ENCODE data around the gene GRIK3. TPM values are rescaled to one million over a fixed set of nuclear protein-coding genes. Genes with fewer than 3 reads are reported as not detected.

The GRIK3 gene
- total RNA-seq, 1 experiment from 2014 or later = 5.5 TPM

DNA sequence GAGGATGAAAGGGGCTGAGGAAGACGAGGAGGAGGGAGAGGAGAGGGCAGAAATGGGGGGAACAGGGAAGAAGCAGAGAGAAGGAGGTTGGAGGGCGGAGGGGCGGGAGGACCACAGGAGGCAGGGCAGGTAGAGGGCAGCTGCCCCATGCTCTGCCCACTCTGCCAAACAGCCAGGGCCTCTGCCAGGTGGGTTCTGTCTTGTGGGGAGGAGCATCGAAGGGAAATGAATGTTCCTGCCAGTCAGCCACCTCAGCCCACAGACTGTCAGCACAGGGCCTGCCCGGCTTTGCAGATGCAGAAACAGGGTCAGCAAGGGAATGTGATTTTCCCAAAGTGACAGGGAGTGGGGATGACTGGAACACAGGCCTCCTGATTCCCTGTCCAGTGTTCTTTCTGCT, 82.6 kb downstream of the GRIK3 start (continued):
- TF ChIP-seq, protein P1, sequence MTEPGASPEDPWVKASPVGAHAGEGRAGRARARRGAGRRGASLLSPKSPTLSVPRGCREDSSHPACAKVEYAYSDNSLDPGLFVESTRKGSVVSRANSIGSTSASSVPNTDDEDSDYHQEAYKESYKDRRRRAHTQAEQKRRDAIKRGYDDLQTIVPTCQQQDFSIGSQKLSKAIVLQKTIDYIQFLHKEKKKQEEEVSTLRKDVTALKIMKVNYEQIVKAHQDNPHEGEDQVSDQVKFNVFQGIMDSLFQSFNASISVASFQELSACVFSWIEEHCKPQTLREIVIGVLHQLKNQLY (CRISPR knock-in tag; IDR thresholded peaks at IDR 0.05) = no peak
- TF ChIP-seq, protein P2, sequence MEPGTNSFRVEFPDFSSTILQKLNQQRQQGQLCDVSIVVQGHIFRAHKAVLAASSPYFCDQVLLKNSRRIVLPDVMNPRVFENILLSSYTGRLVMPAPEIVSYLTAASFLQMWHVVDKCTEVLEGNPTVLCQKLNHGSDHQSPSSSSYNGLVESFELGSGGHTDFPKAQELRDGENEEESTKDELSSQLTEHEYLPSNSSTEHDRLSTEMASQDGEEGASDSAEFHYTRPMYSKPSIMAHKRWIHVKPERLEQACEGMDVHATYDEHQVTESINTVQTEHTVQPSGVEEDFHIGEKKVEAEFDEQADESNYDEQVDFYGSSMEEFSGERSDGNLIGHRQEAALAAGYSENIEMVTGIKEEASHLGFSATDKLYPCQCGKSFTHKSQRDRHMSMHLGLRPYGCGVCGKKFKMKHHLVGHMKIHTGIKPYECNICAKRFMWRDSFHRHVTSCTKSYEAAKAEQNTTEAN (CRISPR knock-in tag; IDR thresholded peaks at IDR 0.05) = no peak
- no peak for TF ChIP-seq FOXK1 (CRISPR knock-in tag; IDR thresholded peaks at IDR 0.05)

DNA sequence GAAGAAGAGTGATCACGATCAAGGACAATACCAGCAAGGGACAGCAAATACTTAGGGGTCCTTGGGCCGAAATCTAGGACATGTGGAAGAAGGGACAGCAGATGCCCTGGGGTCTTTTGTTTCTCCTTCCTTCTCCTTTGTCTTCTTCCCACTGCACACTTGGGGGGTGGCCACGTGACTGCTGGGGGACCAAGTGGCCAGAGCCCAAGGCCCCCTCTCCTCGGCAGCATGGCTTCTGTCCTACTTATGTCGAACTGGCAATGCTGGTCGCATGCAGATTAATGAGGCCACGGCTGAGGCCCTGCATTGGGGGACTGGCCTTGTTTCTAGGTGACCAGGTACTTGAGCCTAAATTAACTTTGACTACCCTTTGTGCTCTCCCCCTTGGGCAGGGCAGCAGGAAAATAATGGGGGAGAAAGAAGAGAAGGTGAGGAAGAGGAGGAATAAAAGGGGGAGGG, 83.0 kb downstream of the GRIK3 start:
- CTCF ChIA-PET = no interaction called here
- Mint-ChIP-seq H3K27me3 (ENCODE audit: low read depth) (no peaks in the 10 kb centered on the region), H3K4me1 (peaks cover 21% of the 10 kb centered on the region), H3K27ac (no peak overlapping the region), H3K4me3 (no peak overlapping the region), H3K9me3 (no peaks in the 10 kb centered on the region), H3K36me3 (no peaks in the 10 kb centered on the region)
- DNase-seq (ENCODE audit: low spot score) (no peak), ATAC-seq (no peak)
- POLR2A ChIA-PET = no interaction called here
- TF ChIP-seq, protein P3, sequence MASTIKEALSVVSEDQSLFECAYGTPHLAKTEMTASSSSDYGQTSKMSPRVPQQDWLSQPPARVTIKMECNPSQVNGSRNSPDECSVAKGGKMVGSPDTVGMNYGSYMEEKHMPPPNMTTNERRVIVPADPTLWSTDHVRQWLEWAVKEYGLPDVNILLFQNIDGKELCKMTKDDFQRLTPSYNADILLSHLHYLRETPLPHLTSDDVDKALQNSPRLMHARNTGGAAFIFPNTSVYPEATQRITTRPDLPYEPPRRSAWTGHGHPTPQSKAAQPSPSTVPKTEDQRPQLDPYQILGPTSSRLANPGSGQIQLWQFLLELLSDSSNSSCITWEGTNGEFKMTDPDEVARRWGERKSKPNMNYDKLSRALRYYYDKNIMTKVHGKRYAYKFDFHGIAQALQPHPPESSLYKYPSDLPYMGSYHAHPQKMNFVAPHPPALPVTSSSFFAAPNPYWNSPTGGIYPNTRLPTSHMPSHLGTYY (CRISPR knock-in tag; IDR thresholded peaks at IDR 0.05) = no peak
- TF ChIP-seq, protein P4, sequence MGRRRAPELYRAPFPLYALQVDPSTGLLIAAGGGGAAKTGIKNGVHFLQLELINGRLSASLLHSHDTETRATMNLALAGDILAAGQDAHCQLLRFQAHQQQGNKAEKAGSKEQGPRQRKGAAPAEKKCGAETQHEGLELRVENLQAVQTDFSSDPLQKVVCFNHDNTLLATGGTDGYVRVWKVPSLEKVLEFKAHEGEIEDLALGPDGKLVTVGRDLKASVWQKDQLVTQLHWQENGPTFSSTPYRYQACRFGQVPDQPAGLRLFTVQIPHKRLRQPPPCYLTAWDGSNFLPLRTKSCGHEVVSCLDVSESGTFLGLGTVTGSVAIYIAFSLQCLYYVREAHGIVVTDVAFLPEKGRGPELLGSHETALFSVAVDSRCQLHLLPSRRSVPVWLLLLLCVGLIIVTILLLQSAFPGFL (CRISPR knock-in tag; IDR thresholded peaks at IDR 0.05; ENCODE audit: borderline replicate concordance) = no peak
- TF ChIP-seq, protein P5, sequence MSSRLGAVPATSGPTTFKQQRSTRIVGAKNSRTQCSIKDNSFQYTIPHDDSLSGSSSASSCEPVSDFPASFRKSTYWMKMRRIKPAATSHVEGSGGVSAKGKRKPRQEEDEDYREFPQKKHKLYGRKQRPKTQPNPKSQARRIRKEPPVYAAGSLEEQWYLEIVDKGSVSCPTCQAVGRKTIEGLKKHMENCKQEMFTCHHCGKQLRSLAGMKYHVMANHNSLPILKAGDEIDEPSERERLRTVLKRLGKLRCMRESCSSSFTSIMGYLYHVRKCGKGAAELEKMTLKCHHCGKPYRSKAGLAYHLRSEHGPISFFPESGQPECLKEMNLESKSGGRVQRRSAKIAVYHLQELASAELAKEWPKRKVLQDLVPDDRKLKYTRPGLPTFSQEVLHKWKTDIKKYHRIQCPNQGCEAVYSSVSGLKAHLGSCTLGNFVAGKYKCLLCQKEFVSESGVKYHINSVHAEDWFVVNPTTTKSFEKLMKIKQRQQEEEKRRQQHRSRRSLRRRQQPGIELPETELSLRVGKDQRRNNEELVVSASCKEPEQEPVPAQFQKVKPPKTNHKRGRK (CRISPR knock-in tag; IDR thresholded peaks at IDR 0.05; ENCODE audit: borderline replicate concordance) = no peak
- TF ChIP-seq MXD4 (CRISPR knock-in tag; IDR thresholded peaks at IDR 0.05; ENCODE audit: borderline replicate concordance) (no peak), JAZF1 (CRISPR knock-in tag; IDR thresholded peaks at IDR 0.05) (no peak), RELA (CRISPR knock-in tag; IDR thresholded peaks at IDR 0.05; ENCODE audit: borderline replicate concordance) (no peak), FOXK1 (CRISPR knock-in tag; IDR thresholded peaks at IDR 0.05) (no peak), ZNF121 (CRISPR knock-in tag; IDR thresholded peaks at IDR 0.05) (no peak), ZNF232 (CRISPR knock-in tag; IDR thresholded peaks at IDR 0.05) (no peak), HMGA2 (CRISPR knock-in tag; IDR thresholded peaks at IDR 0.05) (no peak), IRF2 (CRISPR knock-in tag; IDR thresholded peaks at IDR 0.05; ENCODE audit: borderline replicate concordance, low read depth) (no peak)
- TF ChIP-seq, protein P6, sequence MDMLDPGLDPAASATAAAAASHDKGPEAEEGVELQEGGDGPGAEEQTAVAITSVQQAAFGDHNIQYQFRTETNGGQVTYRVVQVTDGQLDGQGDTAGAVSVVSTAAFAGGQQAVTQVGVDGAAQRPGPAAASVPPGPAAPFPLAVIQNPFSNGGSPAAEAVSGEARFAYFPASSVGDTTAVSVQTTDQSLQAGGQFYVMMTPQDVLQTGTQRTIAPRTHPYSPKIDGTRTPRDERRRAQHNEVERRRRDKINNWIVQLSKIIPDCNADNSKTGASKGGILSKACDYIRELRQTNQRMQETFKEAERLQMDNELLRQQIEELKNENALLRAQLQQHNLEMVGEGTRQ (CRISPR knock-in tag; IDR thresholded peaks at IDR 0.05) = no peak
- TF ChIP-seq, protein P7, sequence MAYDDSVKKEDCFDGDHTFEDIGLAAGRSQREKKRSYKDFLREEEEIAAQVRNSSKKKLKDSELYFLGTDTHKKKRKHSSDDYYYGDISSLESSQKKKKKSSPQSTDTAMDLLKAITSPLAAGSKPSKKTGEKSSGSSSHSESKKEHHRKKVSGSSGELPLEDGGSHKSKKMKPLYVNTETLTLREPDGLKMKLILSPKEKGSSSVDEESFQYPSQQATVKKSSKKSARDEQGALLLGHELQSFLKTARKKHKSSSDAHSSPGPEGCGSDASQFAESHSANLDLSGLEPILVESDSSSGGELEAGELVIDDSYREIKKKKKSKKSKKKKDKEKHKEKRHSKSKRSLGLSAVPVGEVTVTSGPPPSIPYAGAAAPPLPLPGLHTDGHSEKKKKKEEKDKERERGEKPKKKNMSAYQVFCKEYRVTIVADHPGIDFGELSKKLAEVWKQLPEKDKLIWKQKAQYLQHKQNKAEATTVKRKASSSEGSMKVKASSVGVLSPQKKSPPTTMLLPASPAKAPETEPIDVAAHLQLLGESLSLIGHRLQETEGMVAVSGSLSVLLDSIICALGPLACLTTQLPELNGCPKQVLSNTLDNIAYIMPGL (CRISPR knock-in tag; IDR thresholded peaks at IDR 0.05) = no peak
- TF ChIP-seq, protein P8, sequence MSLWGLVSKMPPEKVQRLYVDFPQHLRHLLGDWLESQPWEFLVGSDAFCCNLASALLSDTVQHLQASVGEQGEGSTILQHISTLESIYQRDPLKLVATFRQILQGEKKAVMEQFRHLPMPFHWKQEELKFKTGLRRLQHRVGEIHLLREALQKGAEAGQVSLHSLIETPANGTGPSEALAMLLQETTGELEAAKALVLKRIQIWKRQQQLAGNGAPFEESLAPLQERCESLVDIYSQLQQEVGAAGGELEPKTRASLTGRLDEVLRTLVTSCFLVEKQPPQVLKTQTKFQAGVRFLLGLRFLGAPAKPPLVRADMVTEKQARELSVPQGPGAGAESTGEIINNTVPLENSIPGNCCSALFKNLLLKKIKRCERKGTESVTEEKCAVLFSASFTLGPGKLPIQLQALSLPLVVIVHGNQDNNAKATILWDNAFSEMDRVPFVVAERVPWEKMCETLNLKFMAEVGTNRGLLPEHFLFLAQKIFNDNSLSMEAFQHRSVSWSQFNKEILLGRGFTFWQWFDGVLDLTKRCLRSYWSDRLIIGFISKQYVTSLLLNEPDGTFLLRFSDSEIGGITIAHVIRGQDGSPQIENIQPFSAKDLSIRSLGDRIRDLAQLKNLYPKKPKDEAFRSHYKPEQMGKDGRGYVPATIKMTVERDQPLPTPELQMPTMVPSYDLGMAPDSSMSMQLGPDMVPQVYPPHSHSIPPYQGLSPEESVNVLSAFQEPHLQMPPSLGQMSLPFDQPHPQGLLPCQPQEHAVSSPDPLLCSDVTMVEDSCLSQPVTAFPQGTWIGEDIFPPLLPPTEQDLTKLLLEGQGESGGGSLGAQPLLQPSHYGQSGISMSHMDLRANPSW (CRISPR knock-in tag; conservative IDR thresholded peaks at IDR 0.05; ENCODE audit: low read depth) = no peak
- TF ChIP-seq, protein P9, sequence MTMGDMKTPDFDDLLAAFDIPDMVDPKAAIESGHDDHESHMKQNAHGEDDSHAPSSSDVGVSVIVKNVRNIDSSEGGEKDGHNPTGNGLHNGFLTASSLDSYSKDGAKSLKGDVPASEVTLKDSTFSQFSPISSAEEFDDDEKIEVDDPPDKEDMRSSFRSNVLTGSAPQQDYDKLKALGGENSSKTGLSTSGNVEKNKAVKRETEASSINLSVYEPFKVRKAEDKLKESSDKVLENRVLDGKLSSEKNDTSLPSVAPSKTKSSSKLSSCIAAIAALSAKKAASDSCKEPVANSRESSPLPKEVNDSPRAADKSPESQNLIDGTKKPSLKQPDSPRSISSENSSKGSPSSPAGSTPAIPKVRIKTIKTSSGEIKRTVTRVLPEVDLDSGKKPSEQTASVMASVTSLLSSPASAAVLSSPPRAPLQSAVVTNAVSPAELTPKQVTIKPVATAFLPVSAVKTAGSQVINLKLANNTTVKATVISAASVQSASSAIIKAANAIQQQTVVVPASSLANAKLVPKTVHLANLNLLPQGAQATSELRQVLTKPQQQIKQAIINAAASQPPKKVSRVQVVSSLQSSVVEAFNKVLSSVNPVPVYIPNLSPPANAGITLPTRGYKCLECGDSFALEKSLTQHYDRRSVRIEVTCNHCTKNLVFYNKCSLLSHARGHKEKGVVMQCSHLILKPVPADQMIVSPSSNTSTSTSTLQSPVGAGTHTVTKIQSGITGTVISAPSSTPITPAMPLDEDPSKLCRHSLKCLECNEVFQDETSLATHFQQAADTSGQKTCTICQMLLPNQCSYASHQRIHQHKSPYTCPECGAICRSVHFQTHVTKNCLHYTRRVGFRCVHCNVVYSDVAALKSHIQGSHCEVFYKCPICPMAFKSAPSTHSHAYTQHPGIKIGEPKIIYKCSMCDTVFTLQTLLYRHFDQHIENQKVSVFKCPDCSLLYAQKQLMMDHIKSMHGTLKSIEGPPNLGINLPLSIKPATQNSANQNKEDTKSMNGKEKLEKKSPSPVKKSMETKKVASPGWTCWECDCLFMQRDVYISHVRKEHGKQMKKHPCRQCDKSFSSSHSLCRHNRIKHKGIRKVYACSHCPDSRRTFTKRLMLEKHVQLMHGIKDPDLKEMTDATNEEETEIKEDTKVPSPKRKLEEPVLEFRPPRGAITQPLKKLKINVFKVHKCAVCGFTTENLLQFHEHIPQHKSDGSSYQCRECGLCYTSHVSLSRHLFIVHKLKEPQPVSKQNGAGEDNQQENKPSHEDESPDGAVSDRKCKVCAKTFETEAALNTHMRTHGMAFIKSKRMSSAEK (CRISPR knock-in tag; IDR thresholded peaks at IDR 0.05; ENCODE audit: borderline replicate concordance) = no peak
- TF ChIP-seq, protein P10, sequence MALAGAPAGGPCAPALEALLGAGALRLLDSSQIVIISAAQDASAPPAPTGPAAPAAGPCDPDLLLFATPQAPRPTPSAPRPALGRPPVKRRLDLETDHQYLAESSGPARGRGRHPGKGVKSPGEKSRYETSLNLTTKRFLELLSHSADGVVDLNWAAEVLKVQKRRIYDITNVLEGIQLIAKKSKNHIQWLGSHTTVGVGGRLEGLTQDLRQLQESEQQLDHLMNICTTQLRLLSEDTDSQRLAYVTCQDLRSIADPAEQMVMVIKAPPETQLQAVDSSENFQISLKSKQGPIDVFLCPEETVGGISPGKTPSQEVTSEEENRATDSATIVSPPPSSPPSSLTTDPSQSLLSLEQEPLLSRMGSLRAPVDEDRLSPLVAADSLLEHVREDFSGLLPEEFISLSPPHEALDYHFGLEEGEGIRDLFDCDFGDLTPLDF (CRISPR knock-in tag; IDR thresholded peaks at IDR 0.05) = no peak

All from WTC11 (cell line).